Right forelimb (tissue), 1 donor: Measurements from ENCODE around the gene FASTK.

Source experiments
- DNase-seq: peaks from one replicate; pipeline ENCODE4 v3.0.0-alpha.2; 2018

Gene FASTK

DNA sequence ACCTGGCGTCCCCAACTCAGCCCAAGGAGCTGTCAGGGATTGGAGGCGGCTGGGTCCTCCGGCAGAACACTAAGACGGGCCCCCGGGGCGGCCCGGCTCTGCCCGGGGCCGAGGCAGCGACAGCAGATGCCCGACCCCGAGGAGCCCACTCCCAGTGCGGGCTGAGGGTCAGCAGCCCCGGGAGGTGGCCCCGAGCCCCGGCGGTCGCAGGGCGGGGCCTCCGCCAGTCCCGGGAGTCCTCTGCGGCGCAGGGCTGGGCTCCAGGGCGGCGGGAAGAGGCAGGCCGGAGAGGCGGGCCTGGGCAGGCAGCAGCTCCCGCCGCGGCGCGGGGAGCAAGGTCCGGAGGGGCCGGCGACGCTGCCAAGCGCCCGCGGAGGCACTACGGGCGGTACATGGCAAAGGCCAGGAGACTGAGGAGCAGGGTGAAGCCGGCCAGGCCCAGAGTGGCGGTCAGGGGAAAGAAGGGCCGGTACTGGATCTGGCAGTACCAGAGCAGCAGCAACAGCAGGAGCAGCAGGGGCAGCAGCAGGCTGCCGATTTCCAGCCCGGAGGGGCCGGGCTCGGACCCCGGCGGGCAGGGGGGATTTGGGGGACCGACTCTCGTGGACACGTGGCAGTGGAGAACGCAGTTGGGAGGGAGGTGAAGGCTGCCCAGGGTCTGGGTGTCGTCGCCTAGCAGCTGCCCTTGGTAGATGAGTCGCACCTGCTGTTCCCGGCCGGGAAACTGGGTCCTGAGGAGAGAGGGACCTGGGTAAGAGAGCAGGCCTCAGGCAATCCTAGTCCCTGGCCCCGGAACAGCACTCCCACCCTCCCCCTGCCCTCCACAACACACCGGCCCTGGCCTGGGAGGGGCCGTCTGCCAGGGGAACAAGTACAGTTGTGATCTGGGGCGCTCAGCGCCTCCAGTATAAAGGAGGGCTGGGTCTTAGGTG is 827 bp upstream of the FASTK start:
- DNase-seq = no peak

DNA sequence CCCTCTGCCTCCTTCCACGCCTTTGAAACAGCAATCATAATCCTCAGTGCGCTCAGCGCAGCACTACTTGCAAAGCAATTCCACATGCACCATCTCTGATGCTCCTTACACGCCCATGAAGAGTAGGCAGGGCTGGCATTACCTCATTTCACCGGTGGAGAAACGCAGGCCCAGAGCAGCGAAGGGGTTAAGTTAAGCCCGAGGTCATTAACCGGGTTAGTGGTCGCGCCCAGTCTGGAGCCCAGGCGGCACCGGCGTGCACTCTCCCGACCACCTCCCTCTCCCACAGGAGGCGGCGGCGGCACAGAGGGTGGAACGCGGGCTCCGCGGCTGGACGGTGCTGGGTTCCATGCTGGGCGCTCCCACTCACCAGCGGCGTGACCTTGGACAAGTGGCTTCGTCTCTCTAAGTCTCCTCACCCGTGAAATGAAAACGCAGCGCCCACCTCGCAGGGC is 515 bp downstream of the FASTK start:
- no peak for DNase-seq

- no peak for DNase-seq
Measured at GRCh38 chr7:151079199-151079910, 1.3 kb downstream of the FASTK start.

DNA sequence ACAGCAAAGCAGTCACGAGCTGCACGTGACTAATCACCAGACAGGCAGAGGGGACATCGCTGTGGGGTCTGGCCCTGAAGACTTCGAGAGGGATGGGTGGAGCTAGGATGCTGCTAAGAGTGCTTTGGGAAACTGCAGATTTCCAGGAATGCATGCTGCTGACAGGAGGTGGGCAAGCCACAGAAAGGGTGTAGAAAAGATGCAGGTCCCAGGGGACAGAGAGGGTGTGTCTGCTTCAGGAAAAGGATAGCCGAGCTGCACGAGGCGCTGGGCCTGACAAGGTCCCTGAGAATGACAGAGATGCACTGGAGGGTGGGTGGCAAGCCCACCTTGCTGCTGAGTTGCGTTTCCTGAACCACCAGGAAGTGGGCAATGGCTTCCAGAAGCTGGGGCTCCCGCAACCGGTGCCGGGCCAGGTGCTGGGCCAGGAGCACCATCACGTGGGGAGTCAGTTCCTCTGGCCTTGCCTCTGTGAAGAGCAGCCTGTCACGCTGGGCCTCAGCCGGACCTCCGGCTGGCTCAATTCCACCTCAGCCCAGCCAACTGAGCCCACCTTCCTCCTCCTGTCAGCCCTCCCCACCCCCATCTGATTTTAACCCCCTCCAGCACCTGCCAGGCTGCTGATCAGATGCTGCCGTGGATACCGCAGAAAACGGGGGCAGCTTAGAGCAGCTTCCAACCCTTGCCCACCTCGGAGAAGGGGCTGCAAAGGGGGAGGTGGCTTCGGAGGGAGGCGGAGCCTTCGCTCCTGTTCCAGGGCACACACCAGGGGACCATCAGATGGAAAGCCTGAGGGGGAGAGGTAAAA is 2.2 kb downstream of the FASTK start:
- no peak for DNase-seq

GRCh38 chr7:151077705-151078232 is 2.8 kb downstream of the FASTK start:
- no peak for DNase-seq

GRCh38 chr7:151076863-151077704 is 3.5 kb downstream of the FASTK start:
- no peak for DNase-seq

GRCh38 chr7:151075978-151076426 is 4.6 kb downstream of the FASTK start:
- DNase-seq = no peak

GRCh38 chr7:151075662-151075971 is 5.0 kb downstream of the FASTK start:
- no peak for DNase-seq

GRCh38 chr7:151074817-151075661 is 5.6 kb downstream of the FASTK start:
- DNase-seq = no peak

- no peak for DNase-seq
Measured at GRCh38 chr7:151073990-151074389, 6.6 kb downstream of the FASTK start.

- no peak for DNase-seq
Measured at GRCh38 chr7:151071032-151071866, 9.4 kb downstream of the FASTK start.

DNA sequence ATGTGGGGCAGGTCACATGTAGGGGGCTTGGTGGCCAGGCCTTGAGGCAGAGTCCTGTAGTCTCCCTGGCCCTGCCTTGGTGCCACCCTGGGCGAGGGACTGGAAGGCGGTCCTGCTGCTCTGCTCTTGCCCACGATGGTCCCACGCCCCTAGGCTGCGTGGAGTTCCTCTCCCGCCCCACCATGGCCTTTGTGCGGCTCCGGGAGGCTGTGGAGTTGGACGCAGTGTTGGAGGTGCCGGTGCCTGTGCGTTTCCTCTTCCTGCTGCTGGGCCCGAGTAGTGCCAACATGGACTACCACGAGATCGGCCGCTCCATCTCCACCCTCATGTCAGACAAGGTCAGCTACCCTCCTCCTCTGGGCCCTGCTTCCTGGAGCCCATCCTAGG is 10.0 kb downstream of the FASTK start:
- DNase-seq = no peak

- no peak for DNase-seq
Measured at GRCh38 chr7:151069841-151070573, 10.6 kb downstream of the FASTK start.

DNA sequence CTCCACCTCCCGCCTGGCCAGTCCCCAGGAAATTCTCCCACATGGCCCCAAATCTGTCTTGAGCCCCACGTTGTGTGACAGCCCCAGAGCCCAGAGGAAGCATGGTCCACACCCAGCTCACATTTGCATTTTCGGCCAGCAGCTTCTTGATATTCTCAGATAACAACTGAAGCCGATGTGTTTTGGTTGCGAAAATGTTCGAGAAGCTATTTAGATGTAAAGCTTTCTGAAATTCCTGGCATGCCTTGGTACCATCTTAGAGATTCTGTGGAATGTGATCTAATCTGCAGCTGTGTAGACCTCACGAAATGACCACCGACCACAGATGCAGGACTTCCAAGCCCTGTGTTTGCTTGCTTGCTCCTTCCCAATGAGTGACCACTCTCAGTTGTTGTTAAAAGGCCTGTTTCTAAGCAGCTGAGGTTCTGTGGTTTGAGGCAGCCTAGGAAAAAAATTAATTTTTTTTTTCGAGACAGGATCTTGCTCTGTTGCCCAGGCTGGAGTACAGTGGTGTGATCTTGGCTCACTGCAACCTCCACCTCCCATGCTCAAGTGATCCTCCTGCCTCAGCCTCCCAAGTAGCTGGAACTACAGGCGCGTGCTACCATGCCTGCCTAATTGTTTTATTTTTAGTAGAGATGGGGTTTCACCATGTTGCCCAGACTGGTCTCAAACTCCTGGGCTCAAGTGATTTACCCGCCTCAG is 12.4 kb downstream of the FASTK start:
- no peak for DNase-seq

DNA sequence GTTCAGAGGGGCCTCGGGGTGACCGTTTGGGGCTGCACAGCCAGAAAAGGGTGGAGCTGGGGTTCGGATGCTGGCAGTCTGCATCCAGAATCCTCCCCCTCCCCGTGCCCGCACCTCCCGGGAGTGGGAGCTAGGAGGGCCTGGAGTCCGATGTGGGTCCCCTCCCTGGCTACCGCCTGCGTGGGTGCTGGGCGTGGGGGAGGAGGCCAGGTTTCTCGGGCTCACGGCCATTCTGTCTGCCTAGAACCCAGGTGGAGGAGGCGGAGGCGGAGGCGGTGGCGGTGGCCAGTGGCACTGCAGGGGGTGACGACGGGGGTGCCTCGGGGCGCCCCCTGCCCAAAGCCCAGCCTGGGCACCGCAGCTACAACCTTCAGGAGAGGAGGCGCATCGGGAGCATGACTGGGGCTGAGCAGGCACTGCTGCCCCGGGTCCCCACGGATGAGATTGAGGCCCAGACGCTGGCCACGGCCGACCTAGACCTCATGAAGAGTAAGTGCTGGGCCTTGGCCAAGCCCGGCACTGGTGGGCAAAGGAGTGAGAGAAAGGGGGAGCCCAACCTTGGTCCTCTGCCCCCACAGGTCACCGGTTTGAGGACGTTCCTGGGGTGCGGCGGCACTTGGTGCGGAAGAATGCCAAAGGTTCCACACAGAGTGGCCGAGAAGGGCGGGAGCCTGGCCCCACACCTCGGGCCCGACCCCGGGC is 14.2 kb downstream of the FASTK start:
- DNase-seq = no peak

- DNase-seq = no peak
Measured at GRCh38 chr7:151065516-151065915, 15.1 kb downstream of the FASTK start.

- no peak for DNase-seq
Measured at GRCh38 chr7:151064993-151065392, 15.6 kb downstream of the FASTK start.

DNA sequence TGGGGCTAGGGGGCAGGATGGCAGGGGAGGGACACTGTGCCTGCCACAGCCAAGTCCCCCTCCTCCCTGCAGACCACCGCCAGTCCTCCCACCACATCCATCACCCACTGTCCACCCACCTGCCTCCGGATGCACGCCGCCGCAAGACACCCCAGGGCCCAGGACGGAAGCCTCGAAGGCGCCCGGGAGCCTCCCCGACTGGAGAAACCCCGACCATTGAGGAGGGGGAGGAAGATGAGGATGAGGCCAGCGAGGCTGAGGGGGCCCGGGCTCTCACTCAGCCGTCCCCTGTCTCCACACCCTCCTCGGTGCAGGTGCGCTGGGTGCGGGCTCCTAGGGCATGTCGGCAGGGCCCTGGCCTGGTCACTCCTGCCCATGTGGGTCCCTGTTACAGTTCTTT is 16.2 kb downstream of the FASTK start:
- no peak for DNase-seq
